ENCODE measurements around the gene FAM209A.
"Not testable (repeated sequence)": the region's sequence is repeated elsewhere in the genome, so short reads cannot be mapped to it uniquely, and the experiment has no call there.

Gene FAM209A

DNA sequence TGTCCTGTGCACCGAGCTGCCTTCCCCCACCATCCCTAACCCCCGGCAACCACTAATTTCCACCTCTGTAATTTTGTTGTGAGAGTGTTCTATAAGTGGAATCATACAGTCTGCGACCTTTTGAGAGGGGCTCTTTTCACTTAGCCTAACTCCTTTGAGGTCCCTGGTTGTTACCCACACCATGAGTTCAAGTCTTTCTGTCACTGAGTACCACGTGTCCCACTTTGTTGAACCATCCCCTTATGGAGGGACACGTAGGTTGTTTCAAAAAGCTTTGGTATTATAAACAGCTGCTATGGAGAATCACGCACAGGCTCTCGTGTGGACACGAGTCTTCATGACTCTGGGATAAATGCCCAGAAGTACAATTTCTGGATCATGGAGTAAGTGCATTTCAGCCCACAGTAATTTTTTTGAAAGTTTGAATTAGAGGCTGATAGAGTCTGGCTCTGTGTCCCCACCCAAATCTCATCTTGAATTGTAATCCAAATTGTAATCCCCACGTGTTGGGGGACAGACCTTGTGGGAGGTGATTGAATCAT, 18.0 kb downstream of the FAM209A start:
- DNase-seq, result no peak

DNA sequence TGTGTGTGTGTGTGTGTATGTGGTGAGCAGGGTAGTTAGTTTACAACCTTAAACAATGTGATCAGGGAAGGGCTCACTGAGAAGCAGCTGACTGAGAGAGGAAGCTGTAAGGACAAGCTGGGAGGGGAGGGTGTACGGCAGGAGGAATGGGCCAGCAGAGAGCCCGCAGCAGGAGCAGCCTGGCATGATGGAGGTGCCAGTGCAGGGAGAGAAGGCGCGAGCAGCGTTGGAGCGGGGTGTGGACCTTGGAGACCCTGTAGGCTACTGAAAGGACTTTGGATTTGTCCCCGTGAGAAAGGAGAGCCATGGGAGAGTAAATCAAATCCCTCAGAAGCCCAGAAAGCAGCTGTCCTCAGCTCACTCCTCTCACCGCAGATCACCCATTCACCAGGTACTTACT, 27.0 kb downstream of the FAM209A start:
- no peak for DNase-seq

GRCh38 chr20:56552911-56553629, 28.5 kb downstream of the FAM209A start:
- no peak for DNase-seq

DNA sequence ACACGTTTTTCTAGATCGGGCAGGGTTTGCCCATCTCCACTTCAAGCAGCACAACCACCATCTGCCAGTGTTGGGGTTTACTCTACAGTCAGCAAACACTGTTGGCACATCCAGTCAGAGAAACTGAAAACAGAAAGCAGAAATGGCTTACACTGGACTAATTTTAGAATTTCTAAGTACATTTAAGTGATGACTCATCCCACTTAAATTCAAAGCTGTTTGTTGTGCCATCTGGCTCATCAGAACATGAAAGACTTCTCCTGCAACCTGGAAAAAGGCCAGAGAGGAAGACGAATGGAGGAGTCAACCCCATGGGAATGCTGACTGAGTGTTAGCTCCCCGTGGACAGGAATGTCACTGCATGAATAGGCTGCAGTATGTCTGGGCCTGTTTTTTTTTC, 30.3 kb downstream of the FAM209A start:
- DNase-seq, result no peak

- no peak for DNase-seq
Observed at GRCh38 chr20:56558968-56559367, 34.4 kb downstream of the FAM209A start.

DNA sequence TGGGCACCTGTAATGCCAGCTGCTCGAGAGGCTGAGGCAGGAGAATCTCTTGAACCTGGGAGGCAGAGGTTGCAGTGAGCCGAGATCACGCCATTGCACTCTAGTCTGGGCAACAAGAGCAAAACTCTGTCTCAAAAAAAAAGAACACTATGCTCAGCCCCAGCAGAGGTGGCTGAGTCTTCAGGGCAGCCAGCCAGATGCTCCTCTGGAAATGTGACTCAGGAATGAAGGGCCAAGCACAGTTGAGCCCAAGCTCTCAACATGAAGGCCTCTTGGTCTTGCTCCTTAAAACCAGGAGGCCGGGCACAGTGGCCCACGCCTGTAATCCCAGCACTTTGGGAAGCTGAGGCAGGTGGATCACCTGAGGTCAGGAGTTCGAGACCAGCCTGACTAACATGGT, 40.0 kb downstream of the FAM209A start:
- not testable (repeated sequence) for DNase-seq

DNA sequence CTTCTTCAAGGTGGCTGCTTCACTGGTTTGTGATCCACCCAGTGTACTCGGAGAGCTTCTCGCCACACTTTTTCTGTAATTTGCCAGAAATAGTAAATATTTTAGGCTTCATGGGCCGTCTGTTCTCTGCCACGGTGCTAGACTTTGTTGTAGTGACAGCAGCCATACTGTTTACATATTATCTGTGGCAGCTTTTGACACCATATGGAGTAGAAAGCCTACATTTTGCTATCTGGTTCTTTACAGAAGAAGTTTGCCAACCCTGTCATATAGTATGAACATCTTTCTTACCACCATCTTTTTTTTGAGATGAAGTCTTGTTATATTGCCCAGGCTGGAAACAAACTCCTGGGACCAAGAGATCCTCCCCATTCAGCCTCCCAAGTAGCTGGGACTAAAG, 41.0 kb downstream of the FAM209A start:
- no peak for DNase-seq

DNA sequence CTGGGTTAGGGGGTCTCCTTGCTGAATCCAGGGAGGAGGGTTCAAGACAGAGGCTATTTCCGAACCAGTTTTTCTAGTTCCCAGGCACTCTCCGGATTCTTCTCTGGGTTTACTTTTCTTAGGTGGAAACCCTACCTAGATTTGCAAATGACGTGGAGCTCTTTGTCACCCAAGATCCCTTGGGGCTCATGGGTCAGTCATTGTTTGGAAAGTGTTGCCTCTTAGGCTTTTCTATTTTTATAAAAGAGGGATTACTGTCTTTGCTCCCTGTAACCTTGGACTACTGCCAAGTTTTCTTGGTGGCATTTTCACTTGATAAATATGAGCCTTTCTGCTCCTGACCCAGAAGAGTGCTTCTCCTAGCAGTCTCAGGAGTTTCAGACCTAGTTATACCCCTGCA, 42.1 kb downstream of the FAM209A start:
- DNase-seq, result no peak

- no peak for DNase-seq
Observed at GRCh38 chr20:56570832-56571231, 46.3 kb downstream of the FAM209A start.

DNA sequence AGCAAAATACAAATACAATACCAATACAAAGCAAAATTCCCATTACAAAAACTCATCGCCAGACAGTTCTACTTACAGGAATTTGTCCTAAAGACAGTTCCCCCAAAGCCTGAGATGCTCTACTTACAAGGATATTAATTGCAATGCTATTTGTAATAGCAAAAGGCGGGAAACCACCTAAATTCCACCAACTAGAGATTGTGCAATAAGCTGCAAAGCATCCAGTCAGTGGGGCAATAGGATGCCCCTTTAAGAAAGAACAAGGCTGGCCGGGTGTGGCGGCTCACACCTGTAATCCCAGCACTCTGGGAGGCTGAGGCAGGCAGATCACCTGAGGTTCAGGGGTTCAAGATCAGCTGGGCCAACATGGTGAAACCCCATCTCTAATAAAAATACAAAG, 47.6 kb downstream of the FAM209A start:
- DNase-seq, result no peak

DNA sequence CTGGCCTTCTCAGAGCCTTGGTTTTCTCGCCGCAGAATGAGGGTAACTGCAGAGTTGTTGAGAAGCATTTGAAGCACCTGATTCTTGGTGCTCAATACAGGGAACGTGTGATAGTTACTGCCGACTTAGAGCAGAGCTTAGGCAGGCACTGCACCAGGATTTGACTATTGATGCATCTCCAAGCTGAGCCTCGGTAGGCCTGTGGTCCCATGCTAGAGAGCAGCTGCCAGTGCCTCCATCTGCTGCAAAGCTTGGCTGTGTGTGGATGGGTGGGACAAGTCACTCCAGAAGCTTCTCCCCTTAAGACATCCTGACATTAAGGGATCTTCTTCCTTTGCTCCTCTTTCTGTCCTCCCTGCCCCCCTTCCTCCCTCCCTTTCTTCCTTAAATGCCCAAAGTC, 49.4 kb downstream of the FAM209A start:
- DNase-seq, result no peak

- no peak for DNase-seq
Observed at GRCh38 chr20:56574531-56575142, 50.1 kb downstream of the FAM209A start.

DNA sequence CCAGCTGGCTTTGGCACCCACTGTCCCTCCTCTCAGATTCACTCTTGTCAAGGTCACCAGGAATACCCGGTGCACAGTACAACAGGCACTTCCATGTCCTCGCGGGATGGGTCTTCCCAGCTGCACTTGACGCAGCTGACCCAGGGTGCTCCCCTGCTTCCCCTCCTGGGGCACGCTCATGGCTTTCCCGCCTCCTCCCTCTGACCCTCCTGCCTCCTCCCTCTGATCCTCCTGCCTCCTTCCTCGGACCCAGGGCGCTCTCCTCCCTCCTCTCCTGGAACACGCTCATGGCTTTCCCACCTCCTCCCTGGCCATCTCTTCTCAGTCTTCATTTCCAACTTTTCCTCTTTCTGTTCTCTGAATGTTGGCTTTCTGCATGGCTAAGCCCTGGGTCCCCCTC, 50.6 kb downstream of the FAM209A start:
- DNase-seq, result no peak
